ENCODE data around the gene SLC43A2.
"Not testable (repeated sequence)": the region's sequence is repeated elsewhere in the genome, so short reads cannot be mapped to it uniquely, and the experiment has no call there.

The SLC43A2 gene

GRCh38 chr17:1580979-1581676 is 47.5 kb downstream of the SLC43A2 start:
- Histone ChIP-seq H2AFZ (ENCODE audit: low read depth, low read length) (no peak overlapping the region), H3K4me3 (ENCODE audit: low read length) (no peak overlapping the region), H3K9me3 (ENCODE audit: low read length) (no peaks in the 10 kb centered on the region), H3K27me3 (ENCODE audit: insufficient read depth, low read length) (no peaks in the 10 kb centered on the region), H3K36me3 (ENCODE audit: insufficient read depth, low read length) (peaks cover 71% of the 10 kb centered on the region), H3K4me1 (ENCODE audit: insufficient read depth, low read length) (no peaks in the 10 kb centered on the region)

DNA sequence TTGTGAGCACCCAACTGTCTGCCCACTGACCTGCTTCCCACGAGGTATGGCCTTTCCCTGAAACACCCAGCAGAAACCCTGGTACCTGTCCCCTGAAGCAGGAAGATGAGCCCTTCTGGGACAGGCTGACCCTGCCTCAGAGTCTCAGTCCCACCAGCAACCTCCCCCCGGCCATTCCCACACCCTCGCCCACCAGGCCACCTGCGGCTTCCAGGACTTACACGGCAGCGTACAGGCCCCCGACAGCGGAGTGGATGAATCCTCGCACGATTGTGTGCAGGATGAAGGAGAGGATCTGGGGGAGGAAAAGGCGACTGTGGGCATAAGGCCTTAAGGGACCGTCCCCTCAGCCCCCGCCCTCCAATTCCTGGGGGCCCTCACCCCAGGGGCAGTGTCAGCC is 50.6 kb downstream of the SLC43A2 start:
- Histone ChIP-seq H2AFZ (ENCODE audit: low read depth, low read length) (no peak overlapping the region), H3K9me3 (ENCODE audit: low read length) (no peaks in the 10 kb centered on the region), H3K27me3 (ENCODE audit: insufficient read depth, low read length) (no peaks in the 10 kb centered on the region), H3K4me1 (ENCODE audit: insufficient read depth, low read length) (no peaks in the 10 kb centered on the region), H3K4me3 (ENCODE audit: low read length) (no peak overlapping the region), H3K36me3 (ENCODE audit: insufficient read depth, low read length) (peaks cover 60% of the 10 kb centered on the region)

- Histone ChIP-seq H3K4me1 (ENCODE audit: insufficient read depth, low read length) (no peaks in the 10 kb centered on the region), H3K27me3 (ENCODE audit: insufficient read depth, low read length) (no peaks in the 10 kb centered on the region), H3K4me3 (ENCODE audit: low read length) (no peak overlapping the region), H2AFZ (ENCODE audit: low read depth, low read length) (no peak overlapping the region), H3K36me3 (ENCODE audit: insufficient read depth, low read length) (peaks cover 60% of the 10 kb centered on the region), H3K9me3 (ENCODE audit: low read length) (no peaks in the 10 kb centered on the region)
These were observed 51.0 kb downstream of the SLC43A2 start for GRCh38 chr17:1577583-1578013.

GRCh38 chr17:1577182-1577581 is 51.5 kb downstream of the SLC43A2 start:
- Histone ChIP-seq H3K9me3 (ENCODE audit: low read length) (no peaks in the 10 kb centered on the region), H3K4me1 (ENCODE audit: insufficient read depth, low read length) (no peaks in the 10 kb centered on the region), H3K36me3 (ENCODE audit: insufficient read depth, low read length) (peaks cover 57% of the 10 kb centered on the region), H2AFZ (ENCODE audit: low read depth, low read length) (no peak overlapping the region), H3K27me3 (ENCODE audit: insufficient read depth, low read length) (no peaks in the 10 kb centered on the region), H3K4me3 (ENCODE audit: low read length) (no peak overlapping the region)

DNA sequence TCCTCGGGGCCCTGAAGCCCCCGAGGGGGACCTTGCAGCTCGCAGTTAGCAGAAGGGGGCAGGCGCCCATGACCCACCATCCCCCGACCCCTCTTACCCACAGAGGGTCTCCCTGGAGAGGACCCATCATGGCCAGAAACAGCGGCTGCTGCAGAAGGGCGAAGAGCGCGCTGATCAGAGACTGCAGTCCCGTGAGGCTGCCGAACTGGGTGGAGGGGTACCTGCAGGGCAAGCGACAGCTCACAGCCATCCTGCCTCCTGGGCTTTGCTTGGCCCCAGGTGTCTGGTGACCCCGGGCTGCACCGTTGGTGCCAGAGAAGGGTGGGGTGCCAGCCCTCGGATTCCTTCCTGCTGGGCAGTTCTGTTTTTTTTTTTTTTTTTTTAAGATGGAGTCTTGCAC is 52.1 kb downstream of the SLC43A2 start:
- no peaks in the 10 kb centered on the region for H3K27me3 ChIP-seq (ENCODE audit: insufficient read depth, low read length)
- H3K4me3 ChIP-seq (ENCODE audit: low read length): no peak overlapping the region
- peaks cover 55% of the 10 kb centered on the region for H3K36me3 ChIP-seq (ENCODE audit: insufficient read depth, low read length)
- no peak overlapping the region for H2AFZ ChIP-seq (ENCODE audit: low read depth, low read length)
- H3K4me1 ChIP-seq (ENCODE audit: insufficient read depth, low read length): no peaks in the 10 kb centered on the region
- no peaks in the 10 kb centered on the region for H3K9me3 ChIP-seq (ENCODE audit: low read length)

DNA sequence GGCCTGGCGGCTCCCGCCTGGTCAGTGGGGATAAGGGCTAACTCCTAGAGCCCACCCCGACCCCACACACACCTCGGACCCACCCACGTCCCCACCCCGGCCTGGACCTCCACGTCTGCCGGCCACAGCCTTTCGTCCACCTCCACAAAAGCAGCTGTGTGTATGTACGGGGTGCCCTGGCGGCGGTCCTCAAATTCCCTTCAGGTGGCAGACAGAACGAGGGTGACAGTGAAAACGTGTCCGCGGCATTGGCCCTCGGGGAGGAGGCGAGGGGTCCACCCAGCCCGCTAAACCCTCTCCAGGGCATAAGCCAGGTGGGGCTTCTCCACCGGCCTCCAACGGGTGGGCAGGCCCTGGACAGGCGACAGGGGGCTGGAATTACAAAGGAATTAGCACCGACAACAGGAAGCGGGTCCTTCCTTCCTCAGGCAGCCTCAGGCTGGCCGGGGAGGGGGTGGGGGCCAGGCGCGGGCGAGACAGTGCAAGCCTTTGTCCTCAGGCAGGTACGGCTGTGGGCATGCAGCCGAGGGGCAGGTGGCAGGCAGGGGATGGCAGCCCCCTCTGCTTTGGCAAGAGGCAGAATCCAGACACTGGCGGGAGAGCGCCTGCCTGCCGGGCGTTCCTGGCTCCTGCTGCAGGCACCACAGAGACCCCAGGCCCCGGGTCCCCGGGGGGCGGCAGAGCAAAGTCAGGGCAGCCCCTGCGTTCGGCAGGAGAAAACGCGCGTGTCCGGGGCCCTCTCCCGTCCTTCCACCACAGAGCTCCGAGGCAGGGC is 53.8 kb downstream of the SLC43A2 start:
- H3K4me3 ChIP-seq (ENCODE audit: low read length): no peak overlapping the region
- H2AFZ ChIP-seq (ENCODE audit: low read depth, low read length): no peak overlapping the region
- peaks cover 41% of the 10 kb centered on the region for H3K36me3 ChIP-seq (ENCODE audit: insufficient read depth, low read length)
- no peaks in the 10 kb centered on the region for H3K4me1 ChIP-seq (ENCODE audit: insufficient read depth, low read length)
- H3K27me3 ChIP-seq (ENCODE audit: insufficient read depth, low read length): no peaks in the 10 kb centered on the region
- H3K9me3 ChIP-seq (ENCODE audit: low read length): no peaks in the 10 kb centered on the region

GRCh38 chr17:1573932-1574696 is 54.5 kb downstream of the SLC43A2 start:
- no peaks in the 10 kb centered on the region for H3K27me3 ChIP-seq (ENCODE audit: insufficient read depth, low read length)
- peaks cover 38% of the 10 kb centered on the region for H3K36me3 ChIP-seq (ENCODE audit: insufficient read depth, low read length)
- H3K4me1 ChIP-seq (ENCODE audit: insufficient read depth, low read length): no peaks in the 10 kb centered on the region
- H3K4me3 ChIP-seq (ENCODE audit: low read length): no peak overlapping the region
- H2AFZ ChIP-seq (ENCODE audit: low read depth, low read length): no peak overlapping the region
- H3K9me3 ChIP-seq (ENCODE audit: low read length): no peaks in the 10 kb centered on the region

DNA sequence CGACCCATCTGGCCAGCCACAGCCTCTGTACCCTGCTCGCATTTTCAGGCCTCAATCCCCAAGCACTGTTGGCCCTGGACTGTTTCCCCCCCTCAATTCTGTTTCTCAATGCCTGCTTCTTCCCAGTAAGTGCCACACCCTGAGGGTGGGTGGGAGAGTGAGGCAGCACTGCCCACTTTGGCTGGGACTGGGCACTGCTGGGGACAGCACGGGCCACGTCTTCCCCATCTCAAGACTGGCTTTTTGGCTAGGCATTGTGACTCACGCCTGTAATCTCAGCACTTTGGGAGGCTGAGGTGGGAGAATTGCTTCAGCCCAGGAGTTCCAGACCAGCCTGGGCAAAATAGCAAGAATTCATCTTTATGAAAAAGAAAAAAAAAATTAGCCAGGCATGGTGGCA is 56.0 kb downstream of the SLC43A2 start:
- not testable (repeated sequence) for H3K9me3 ChIP-seq (ENCODE audit: low read length); H3K4me3 ChIP-seq (ENCODE audit: low read length); H3K27me3 ChIP-seq (ENCODE audit: insufficient read depth, low read length)

GRCh38 chr17:1571341-1571704 is 57.3 kb downstream of the SLC43A2 start:
- Histone ChIP-seq H3K36me3 (ENCODE audit: insufficient read depth, low read length) (peaks cover 20% of the 10 kb centered on the region), H3K9me3 (ENCODE audit: low read length) (no peaks in the 10 kb centered on the region), H3K4me3 (ENCODE audit: low read length) (no peak overlapping the region), H2AFZ (ENCODE audit: low read depth, low read length) (no peak overlapping the region), H3K27me3 (ENCODE audit: insufficient read depth, low read length) (no peaks in the 10 kb centered on the region), H3K4me1 (ENCODE audit: insufficient read depth, low read length) (no peaks in the 10 kb centered on the region)

More for the DNA sequence above, 56.0 kb downstream of the SLC43A2 start:
- H3K36me3 ChIP-seq (ENCODE audit: insufficient read depth, low read length): peaks cover 29% of the 10 kb centered on the region
- not testable (repeated sequence) for H3K4me1 ChIP-seq (ENCODE audit: insufficient read depth, low read length); H2AFZ ChIP-seq (ENCODE audit: low read depth, low read length)

GRCh38 chr17:1568950-1569810 is 59.5 kb downstream of the SLC43A2 start:
- Histone ChIP-seq H3K4me1 (ENCODE audit: insufficient read depth, low read length) (no peaks in the 10 kb centered on the region), H3K9me3 (ENCODE audit: low read length) (no peaks in the 10 kb centered on the region), H2AFZ (ENCODE audit: low read depth, low read length) (no peak overlapping the region), H3K36me3 (ENCODE audit: insufficient read depth, low read length) (peaks cover 6% of the 10 kb centered on the region), H3K4me3 (ENCODE audit: low read length) (no peak overlapping the region), H3K27me3 (ENCODE audit: insufficient read depth, low read length) (no peaks in the 10 kb centered on the region)

GRCh38 chr17:1566505-1567199 is 62.0 kb downstream of the SLC43A2 start:
- Histone ChIP-seq H3K4me1 (ENCODE audit: insufficient read depth, low read length) (no peaks in the 10 kb centered on the region), H2AFZ (ENCODE audit: low read depth, low read length) (no peak overlapping the region), H3K9me3 (ENCODE audit: low read length) (no peaks in the 10 kb centered on the region)

GRCh38 chr17:1565877-1566276 is 62.8 kb downstream of the SLC43A2 start:
- Histone ChIP-seq H3K4me1 (ENCODE audit: insufficient read depth, low read length) (peaks cover 6% of the 10 kb centered on the region), H3K27me3 (ENCODE audit: insufficient read depth, low read length) (no peaks in the 10 kb centered on the region), H3K36me3 (ENCODE audit: insufficient read depth, low read length) (no peaks in the 10 kb centered on the region), H2AFZ (ENCODE audit: low read depth, low read length) (no peak overlapping the region), H3K4me3 (ENCODE audit: low read length) (no peak overlapping the region), H3K9me3 (ENCODE audit: low read length) (no peaks in the 10 kb centered on the region)

More at GRCh38 chr17:1566505-1567199, 62.0 kb downstream of the SLC43A2 start:
- no peak overlapping the region for H3K4me3 ChIP-seq (ENCODE audit: low read length)
- H3K36me3 ChIP-seq (ENCODE audit: insufficient read depth, low read length): no peaks in the 10 kb centered on the region
- no peaks in the 10 kb centered on the region for H3K27me3 ChIP-seq (ENCODE audit: insufficient read depth, low read length)

All from neuron (in vitro differentiated cells).